ENCODE measurements around the gene FAM3D.

DNA sequence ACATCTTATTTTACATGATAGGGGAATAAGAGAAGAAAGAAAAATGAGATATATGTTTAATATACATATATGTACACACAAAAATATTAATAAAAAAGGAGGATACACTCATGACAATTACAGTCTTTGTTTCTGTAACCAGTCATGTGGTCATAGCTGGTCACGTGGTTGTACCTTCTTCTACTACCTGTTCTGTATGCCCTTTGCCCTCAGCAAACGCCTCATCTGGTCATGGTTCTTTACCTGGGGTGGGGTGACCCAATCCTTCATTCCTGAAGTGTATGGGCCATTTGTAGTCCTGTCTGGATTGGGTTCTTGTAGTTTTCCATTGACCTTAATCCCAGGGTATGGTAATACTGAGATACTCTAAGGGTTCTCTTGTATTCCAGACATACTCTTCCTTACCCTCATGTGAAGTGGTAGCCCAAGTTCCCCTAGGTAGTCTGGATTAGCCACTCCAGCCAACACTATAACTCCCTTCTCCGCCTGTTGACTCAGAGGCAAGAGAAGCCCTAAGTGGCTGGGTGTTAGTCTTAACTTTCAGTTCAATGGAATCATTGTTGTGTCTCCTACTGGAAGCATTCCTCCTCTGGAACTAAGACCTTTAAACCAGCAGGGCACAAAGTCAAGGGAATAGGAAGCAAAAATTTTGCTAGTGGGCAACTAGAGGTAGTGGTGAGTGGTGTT, 47.3 kb upstream of the FAM3D start:
- TF ChIP-seq, protein P1, sequence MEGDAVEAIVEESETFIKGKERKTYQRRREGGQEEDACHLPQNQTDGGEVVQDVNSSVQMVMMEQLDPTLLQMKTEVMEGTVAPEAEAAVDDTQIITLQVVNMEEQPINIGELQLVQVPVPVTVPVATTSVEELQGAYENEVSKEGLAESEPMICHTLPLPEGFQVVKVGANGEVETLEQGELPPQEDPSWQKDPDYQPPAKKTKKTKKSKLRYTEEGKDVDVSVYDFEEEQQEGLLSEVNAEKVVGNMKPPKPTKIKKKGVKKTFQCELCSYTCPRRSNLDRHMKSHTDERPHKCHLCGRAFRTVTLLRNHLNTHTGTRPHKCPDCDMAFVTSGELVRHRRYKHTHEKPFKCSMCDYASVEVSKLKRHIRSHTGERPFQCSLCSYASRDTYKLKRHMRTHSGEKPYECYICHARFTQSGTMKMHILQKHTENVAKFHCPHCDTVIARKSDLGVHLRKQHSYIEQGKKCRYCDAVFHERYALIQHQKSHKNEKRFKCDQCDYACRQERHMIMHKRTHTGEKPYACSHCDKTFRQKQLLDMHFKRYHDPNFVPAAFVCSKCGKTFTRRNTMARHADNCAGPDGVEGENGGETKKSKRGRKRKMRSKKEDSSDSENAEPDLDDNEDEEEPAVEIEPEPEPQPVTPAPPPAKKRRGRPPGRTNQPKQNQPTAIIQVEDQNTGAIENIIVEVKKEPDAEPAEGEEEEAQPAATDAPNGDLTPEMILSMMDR (IDR thresholded peaks at IDR 0.05) = no peak
- no peak for TF ChIP-seq POLR2A (IDR thresholded peaks at IDR 0.05)

All from testis (tissue), 2 donors.